Measurements from ENCODE around the gene MARCHF2. TPM values are rescaled to one million over a fixed set of nuclear protein-coding genes. Genes with fewer than 3 reads are reported as not detected.

Gene MARCHF2
- total RNA-seq, 2 experiments from 2014 or later = 20.0 to 22.2 TPM

- Mint-ChIP-seq H3K27ac (peak overlapping the region; percentile 91), H3K4me1 (ENCODE audit: low read depth) (peaks cover 51% of the 10 kb centered on the region), H3K27me3 (no peaks in the 10 kb centered on the region), H3K36me3 (ENCODE audit: low read depth) (peaks cover 49% of the 10 kb centered on the region), H3K9me3 (no peaks in the 10 kb centered on the region), H3K4me3 (peak overlapping the region; percentile 94)
- TF ChIP-seq CTCF (IDR thresholded peaks at IDR 0.05) = no peak
- ChIA-PET POLR2A (interaction anchor here (1.2 to 4.7 kb wide), 13 partner anchors 9 to 133 kb away, joined by 3 to 47 read pairs (median 7); partner anchors contain the start of genes MARCHF2 and ZNF414), CTCF (interaction anchor here (0.6 to 2.3 kb wide), 4 partner anchors 10 to 702 kb away, joined by 4 to 8 read pairs (median 6); partner anchors contain the start of gene MARCHF2)
- peaks cover 58% of the 10 kb centered on the region for H3K4me1 ChIP-seq (ENCODE audit: insufficient read depth, low read length)
- no peaks in the 10 kb centered on the region for H3K27me3 ChIP-seq (ENCODE audit: control insufficient read depth in 1 of 2, insufficient read depth in 2 of 2, low read length in 2 of 2)
- DNase-seq (peak; percentile 6 to 66 (median 29)), ATAC-seq (ENCODE audit: poor library complexity) (peak; percentile 2)
- H3K27ac ChIP-seq (ENCODE audit: low read depth in 1 of 2, low read length in 2 of 2) = peak overlapping the region; percentile 86 to 93
- no peaks in the 10 kb centered on the region for H3K9me3 ChIP-seq (ENCODE audit: control insufficient read depth in 1 of 2, insufficient read depth in 1 of 2, low read length in 2 of 2)
- intact Hi-C loops (cut with DNase I, micrococcal nuclease) = loop anchor here in 1 of 2 experiments (1.0 to 2.0 kb wide), 2 partner anchors 32 to 55 kb away; partner anchors contain the start of genes MARCHF2 and RAB11B
- H3K36me3 ChIP-seq (ENCODE audit: insufficient read depth, low read length) = peaks cover 19% of the 10 kb centered on the region
- peak overlapping the region; percentile 97 for H3K4me3 ChIP-seq (ENCODE audit: low read length)
Measured at GRCh38 chr19:8445488-8446001, 32.4 kb downstream of the MARCHF2 start.

DNA sequence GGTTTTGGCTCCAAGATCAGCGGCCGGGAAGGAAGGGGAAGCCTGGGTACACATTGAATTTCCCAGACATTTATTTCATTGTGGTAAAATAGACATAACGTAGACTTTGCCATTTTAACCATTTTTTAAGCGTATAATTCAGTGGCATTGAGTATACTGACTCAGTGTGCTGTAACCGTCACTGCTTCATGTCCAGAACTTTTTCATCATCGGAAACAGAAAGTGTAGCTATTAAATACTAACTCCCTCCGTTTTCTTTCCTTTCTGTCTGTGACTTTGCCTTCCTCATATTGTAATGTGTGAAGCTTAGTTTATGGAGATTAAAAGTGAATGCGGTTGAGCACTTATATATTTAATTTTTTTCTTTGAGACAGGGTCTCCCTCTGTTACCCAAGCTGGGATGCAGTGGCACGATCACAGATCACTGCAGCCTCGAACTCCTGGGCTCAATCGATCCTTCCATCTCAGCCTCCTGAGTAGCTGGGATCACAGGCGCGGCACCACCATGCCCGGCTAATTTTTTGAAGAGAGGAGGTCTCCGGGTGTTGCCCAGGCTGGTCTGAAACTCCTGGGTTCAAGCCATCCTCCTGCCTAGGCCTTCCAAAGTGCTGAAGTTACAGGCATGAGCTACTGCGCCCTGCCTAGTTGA lies 33.1 kb downstream of the MARCHF2 start:
- Histone ChIP-seq H3K27ac (ENCODE audit: low read depth in 1 of 2, low read length in 2 of 2) (peak overlapping the region; percentile 86 to 93), H3K36me3 (ENCODE audit: insufficient read depth, low read length) (peaks cover 19% of the 10 kb centered on the region), H3K9me3 (ENCODE audit: control insufficient read depth in 1 of 2, insufficient read depth in 1 of 2, low read length in 2 of 2) (no peaks in the 10 kb centered on the region), H3K4me3 (ENCODE audit: low read length) (peak overlapping the region; percentile 97), H3K27me3 (ENCODE audit: control insufficient read depth in 1 of 2, insufficient read depth in 2 of 2, low read length in 2 of 2) (no peaks in the 10 kb centered on the region), H3K4me1 (ENCODE audit: insufficient read depth, low read length) (peaks cover 62% of the 10 kb centered on the region)
- peaks cover 52% of the 10 kb centered on the region for H3K36me3 Mint-ChIP-seq (ENCODE audit: low read depth)
- TF ChIP-seq CTCF (IDR thresholded peaks at IDR 0.05) = no peak
- peak overlapping the region; percentile 94 for H3K4me3 Mint-ChIP-seq
- ATAC-seq (ENCODE audit: poor library complexity) = no peak
- peak overlapping the region; percentile 91 for H3K27ac Mint-ChIP-seq
- intact Hi-C loops (cut with DNase I, micrococcal nuclease) = no loop called here
- ChIA-PET POLR2A (interaction anchor here (0.6 to 4.7 kb wide), 12 partner anchors 8 to 178 kb away, joined by 3 to 47 read pairs (median 5); partner anchors contain the start of genes MARCHF2 and ZNF414), CTCF (interaction anchor here (0.6 to 1.5 kb wide), 4 partner anchors 10 to 701 kb away, joined by 4 to 8 read pairs (median 4); partner anchors contain the start of gene MARCHF2)
- H3K4me1 Mint-ChIP-seq (ENCODE audit: low read depth) = peaks cover 55% of the 10 kb centered on the region
- DNase-seq = peak in 1 of 14 experiments; percentile 20
- H3K27me3 Mint-ChIP-seq = no peaks in the 10 kb centered on the region
- no peaks in the 10 kb centered on the region for H3K9me3 Mint-ChIP-seq

DNA sequence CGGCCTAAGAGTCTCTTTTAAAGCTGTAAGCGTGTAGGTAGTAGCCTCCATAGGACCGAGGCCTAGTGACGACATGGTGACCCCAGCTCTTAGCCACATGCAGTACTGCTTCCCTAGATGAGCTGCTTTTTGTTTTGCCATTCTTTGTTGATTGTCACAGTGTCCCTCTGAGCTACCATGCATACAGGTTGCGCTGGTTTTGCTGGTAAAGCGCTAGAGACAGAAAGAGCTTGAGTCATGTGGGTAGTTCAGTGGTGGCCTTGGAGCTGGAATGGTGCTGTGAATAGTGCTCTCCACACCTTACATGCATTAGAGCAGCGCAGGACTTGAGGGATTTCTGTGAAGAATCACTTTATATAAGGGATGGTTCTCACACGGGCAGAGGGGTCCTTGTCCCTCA lies 36.7 kb downstream of the MARCHF2 start:
- Mint-ChIP-seq H3K27ac (peak overlapping the region; percentile 47), H3K4me3 (peak overlapping the region; percentile 21), H3K36me3 (ENCODE audit: low read depth) (peaks cover 80% of the 10 kb centered on the region), H3K4me1 (ENCODE audit: low read depth) (peaks cover 83% of the 10 kb centered on the region), H3K9me3 (no peaks in the 10 kb centered on the region), H3K27me3 (no peaks in the 10 kb centered on the region)
- DNase-seq = no peak
- H3K27ac ChIP-seq (ENCODE audit: low read depth in 1 of 2, low read length in 2 of 2) = no peak overlapping the region
- no peak overlapping the region for H3K4me3 ChIP-seq (ENCODE audit: low read length)
- intact Hi-C loops (cut with DNase I, micrococcal nuclease) = loop anchor here in 1 of 2 experiments (5.0 kb wide), 1 partner anchor 37 kb away; no protein-coding TSS in a partner anchor
- ChIA-PET CTCF (interaction anchor here (1.0 to 1.8 kb wide), 3 partner anchors 47 to 131 kb away, joined by 3 to 4 read pairs (median 3); no protein-coding TSS in a partner anchor), POLR2A (no interaction called here)
- no peak for ATAC-seq (ENCODE audit: poor library complexity)
- H3K27me3 ChIP-seq (ENCODE audit: control insufficient read depth in 1 of 2, insufficient read depth in 2 of 2, low read length in 2 of 2) = no peaks in the 10 kb centered on the region
- H3K9me3 ChIP-seq (ENCODE audit: control insufficient read depth in 1 of 2, insufficient read depth in 1 of 2, low read length in 2 of 2) = no peaks in the 10 kb centered on the region
- peaks cover 40% of the 10 kb centered on the region for H3K36me3 ChIP-seq (ENCODE audit: insufficient read depth, low read length)
- H3K4me1 ChIP-seq (ENCODE audit: insufficient read depth, low read length) = peaks cover 86% of the 10 kb centered on the region
- TF ChIP-seq CTCF (IDR thresholded peaks at IDR 0.05) = no peak

Data from CD4-positive, alpha-beta T cell (primary cell).